NCI-H524 treated with DMSO at 0.1 percent for 48 hours (cell line): ENCODE results near the gene CPNE6.
"Not testable (repeated sequence)": the region's sequence is repeated elsewhere in the genome, so short reads cannot be mapped to it uniquely, and the experiment has no call there.

Experiments used
- DNase-seq: peaks from one replicate; lab custom pipeline; 2025; lab: John Stamatoyannopoulos, UW

The CPNE6 gene

GRCh38 chr14:24071144-24071697 is at the start of gene CPNE6:
Gene CPNE6, plus strand, starts transcription at chr14:24071562. Its CDS starts 1,375 bp downstream, at chr14:24072937.
- DNase-seq = no peak

DNA sequence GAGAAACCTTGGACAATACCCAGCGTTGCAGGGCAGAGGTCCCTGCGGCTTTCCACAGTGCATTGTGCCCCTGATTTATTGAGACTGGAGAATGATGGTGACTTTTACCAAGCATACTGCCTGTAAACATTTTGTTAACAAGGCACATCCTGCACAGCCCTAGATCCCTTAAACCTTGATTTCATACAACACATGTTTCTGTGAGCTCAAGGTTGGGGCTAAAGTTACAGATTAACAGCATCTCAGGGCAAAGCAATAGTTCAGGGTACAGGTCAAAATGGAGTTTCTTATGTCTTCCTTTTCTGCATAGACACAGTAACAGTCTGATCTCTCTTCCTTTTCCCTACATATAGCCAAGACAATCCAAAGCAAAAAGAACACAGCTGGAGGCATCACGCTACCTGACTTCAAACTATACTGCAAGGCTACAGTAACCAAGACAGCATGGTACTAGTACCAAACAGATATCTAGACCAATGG is 46.4 kb upstream of the CPNE6 start:
- not testable (repeated sequence) for DNase-seq

- not testable (repeated sequence) for DNase-seq
These were observed 41.7 kb upstream of the CPNE6 start for GRCh38 chr14:24029687-24030086.

- DNase-seq = not testable (repeated sequence)
These were observed 40.0 kb upstream of the CPNE6 start for GRCh38 chr14:24031331-24031730.

GRCh38 chr14:24032727-24033418 is 38.5 kb upstream of the CPNE6 start:
- DNase-seq = no peak

DNA sequence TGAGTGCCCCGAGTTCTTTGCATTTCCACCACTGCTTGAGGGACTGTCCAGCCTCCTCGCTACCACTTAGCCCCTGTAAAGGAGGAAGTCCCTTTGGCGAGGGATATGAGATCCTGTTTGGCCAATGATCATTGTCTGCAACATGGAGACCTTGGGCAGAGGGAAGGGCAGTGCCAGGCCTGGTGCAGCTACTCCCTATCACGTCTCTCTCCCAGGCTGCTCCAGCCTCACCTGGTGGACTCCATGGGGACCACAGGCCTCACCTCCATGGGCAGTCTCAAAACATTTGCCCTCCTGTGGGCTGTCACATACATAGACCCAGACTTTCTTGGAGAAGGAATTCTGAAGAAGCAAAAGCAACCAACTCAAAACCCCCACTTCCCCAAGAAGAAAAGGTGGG is 35.6 kb upstream of the CPNE6 start:
- DNase-seq = not testable (repeated sequence)

DNA sequence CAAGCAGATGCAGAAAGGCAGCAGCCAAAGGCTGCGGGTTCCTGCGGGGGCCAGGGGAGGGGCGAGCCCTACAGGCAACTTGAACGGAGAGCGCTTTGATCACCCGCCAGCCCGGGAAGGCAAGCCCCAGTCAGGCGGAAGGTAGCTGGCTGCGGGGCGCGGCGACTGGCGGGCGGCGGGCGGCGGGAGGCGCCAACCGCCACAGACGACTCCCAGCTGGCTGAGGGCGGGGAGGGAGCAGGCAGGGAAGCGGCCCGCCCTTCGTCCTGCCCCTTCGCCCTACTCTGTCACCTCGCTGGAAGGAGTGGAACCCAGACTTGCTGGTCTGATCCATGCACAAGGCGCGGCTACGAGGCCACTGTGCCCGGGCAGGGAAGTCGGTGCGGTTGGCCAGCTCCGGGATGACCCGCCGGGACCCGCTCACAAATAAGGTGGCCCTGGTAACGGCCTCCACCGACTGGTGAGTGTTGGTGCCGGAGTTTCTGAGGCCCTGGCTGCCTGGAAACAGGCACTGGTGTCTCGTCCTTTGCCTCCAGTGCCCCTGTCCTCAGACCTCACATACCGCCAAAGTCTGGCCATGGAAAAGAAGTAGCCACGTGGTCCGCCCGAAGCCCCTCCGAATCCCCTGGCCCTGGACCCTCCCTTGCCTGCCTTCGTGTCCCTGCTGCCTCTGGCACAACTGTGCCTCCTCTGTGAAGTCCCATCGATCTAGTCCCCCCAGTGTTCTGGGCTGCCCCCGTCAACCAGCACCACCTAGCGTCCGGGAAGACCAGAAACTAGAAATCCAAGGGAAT is 35.0 kb upstream of the CPNE6 start:
- peak; percentile 72 for DNase-seq

DNA sequence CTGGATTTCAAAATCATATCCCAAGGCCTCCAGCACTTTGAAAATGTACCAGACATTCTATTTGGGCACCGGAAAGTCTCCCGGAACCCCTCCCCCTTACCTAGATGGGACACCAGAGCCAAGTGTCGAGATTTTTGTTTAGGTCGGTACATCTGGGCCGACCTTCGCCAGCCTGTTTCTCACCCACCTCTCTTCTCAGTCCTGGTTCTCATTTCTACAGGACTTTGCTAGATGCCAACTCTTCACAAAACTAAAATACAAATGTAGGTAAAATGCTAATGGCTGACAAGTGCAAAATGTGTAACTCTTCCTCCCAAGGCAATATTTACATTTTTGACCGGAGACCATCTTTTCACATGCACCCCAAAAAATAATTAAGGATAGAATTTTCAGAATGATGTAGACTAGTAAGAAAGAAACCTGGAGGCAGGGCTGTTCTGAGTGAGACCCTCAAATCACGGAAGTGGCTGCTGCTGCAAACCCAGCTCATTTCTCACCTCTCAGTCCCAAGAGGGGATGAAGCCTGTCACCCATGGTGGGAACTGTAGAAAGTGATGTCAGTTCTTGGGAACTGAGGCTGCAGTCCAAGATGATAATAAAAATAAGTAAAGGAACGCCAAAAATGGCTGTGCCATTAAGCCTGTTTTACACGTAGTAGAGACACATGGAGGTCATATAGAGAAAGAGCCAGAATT is 34.3 kb upstream of the CPNE6 start:
- DNase-seq = not testable (repeated sequence)

GRCh38 chr14:24037658-24038037 is 33.7 kb upstream of the CPNE6 start:
- no peak for DNase-seq

DNA sequence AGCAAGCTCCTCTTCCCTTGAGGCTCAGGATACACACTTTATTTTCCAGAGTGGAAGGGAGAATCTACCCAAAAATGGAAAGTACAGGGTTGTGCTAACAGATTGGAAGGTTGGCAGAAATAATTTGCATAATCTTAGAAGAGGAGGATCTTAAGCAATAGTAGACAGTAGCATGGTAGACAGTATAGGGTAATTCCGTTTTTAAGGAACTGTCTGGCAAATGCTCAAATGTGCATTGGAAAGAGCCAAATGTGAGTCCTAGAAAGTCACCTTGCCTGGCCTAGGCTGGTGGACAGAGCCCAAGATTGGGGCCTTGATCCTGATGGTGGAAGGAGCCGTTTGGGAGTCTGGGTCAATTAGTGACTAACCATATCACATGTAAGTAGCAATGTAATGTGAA is 32.7 kb upstream of the CPNE6 start:
- no peak for DNase-seq

GRCh38 chr14:24040692-24041091 is 30.7 kb upstream of the CPNE6 start:
- no peak for DNase-seq

GRCh38 chr14:24042746-24043145 is 28.6 kb upstream of the CPNE6 start:
- peak; percentile 39 for DNase-seq

- not testable (repeated sequence) for DNase-seq
These were observed 22.4 kb upstream of the CPNE6 start for GRCh38 chr14:24049002-24049401.

GRCh38 chr14:24050753-24051152 is 20.6 kb upstream of the CPNE6 start:
- DNase-seq = not testable (repeated sequence)

- no peak for DNase-seq
These were observed 20.1 kb upstream of the CPNE6 start for GRCh38 chr14:24051176-24051788.

- DNase-seq = peak; percentile 31
These were observed 19.3 kb upstream of the CPNE6 start, which contains the start of gene CARMIL3 for GRCh38 chr14:24051789-24052655. Gene CARMIL3, plus strand, starts transcription at chr14:24052009. Its CDS starts 145 bp downstream, at chr14:24052154.

DNA sequence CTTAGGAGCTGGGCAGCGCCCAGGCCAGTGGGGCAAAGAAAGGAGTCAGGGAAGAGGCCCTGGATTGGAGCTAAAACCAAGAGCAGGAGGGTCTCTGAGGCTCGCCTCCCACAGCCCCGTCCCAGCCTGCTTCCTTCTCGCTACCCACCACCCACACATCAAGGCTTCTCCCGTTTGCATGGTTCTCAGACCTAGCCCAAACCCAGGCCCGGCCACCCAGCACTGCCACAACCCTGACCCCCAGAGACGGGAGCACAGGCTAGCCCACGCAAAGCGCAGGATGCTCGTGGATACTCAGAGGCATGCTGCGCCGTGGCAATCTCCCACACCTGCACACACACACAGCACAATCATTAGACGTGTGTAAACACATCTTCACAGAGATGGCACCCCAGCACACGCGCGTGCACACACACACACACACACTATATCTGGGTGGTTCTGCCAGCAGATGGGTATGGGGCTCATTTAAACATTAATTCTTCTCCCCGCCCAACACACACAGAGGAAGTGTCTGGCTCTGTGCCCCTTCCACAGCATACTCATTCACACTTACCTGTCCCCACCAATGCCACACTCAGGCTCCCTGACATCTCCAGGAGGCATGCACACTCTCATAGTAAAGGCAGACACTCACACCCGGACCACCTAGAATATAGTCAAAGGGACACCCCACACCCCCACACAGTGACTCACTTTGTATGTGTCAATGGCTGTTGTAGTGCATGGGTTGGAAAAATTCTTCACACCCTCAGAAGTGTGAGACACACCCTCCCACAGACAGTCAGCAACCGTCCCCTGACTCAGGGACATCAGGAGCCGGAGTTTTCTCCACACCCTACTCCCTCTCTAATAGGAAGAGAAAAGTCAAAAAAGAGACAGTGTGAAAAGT is 18.5 kb upstream of the CPNE6 start:
- DNase-seq = no peak

GRCh38 chr14:24053548-24054323 is 17.6 kb upstream of the CPNE6 start:
- no peak for DNase-seq

DNA sequence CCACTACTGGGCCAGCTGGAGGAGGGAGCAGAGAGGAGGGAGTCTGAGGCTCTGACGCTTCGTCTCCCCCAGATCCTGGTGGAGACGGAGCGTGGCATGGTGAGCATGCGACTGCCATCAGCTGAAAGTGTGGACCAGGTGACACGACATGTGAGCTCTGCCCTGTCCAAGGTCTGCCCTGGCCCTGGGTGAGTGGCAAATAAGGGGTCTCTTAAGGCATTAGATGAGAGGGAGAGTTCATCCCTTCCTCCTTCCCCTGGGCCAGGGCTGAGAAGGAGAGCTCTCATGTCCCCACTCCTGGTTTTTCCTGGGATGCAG is 17.1 kb upstream of the CPNE6 start:
- no peak for DNase-seq
